A204.1 (cell line): ENCODE results near the gene CIAO1.
"Not testable (repeated sequence)": the region's sequence is repeated elsewhere in the genome, so short reads cannot be mapped to it uniquely, and the experiment has no call there.

Experiments used
- FAIRE-seq: peaks from 2 replicates; lab custom pipeline; 2012; peaks lifted over from hg19 to GRCh38; lab: Jason Lieb, UNC

CIAO1 gene

GRCh38 chr2:96276787-96277499 is 10.9 kb downstream of the CIAO1 start:
- FAIRE-seq = no peak

- FAIRE-seq = no peak
These were observed 21.3 kb downstream of the CIAO1 start for GRCh38 chr2:96287273-96287856.

- FAIRE-seq = no peak
These were observed 25.7 kb downstream of the CIAO1 start for GRCh38 chr2:96291751-96292150.

GRCh38 chr2:96294271-96294670 is 28.2 kb downstream of the CIAO1 start:
- not testable (repeated sequence) for FAIRE-seq

- FAIRE-seq = no peak
These were observed 30.9 kb downstream of the CIAO1 start for GRCh38 chr2:96296925-96297324.

GRCh38 chr2:96301865-96302264 is 35.8 kb downstream of the CIAO1 start:
- no peak for FAIRE-seq

- no peak for FAIRE-seq
These were observed 38.6 kb downstream of the CIAO1 start for GRCh38 chr2:96304606-96305005.

GRCh38 chr2:96305091-96305978 is 39.3 kb downstream of the CIAO1 start, which contains the start of gene SNRNP200:
SNRNP200 (minus strand) TSS chr2:96305546; CDS start chr2:96305437, 109 bp downstream.
- FAIRE-seq = no peak

- no peak for FAIRE-seq
These were observed 39.9 kb downstream of the CIAO1 start for GRCh38 chr2:96305979-96306308.

GRCh38 chr2:96306370-96306769 is 40.3 kb downstream of the CIAO1 start:
- FAIRE-seq = no peak

- no peak for FAIRE-seq
These were observed 42.2 kb downstream of the CIAO1 start for GRCh38 chr2:96308248-96308647.

GRCh38 chr2:96315005-96315399 is 49.0 kb downstream of the CIAO1 start:
- FAIRE-seq = no peak

- FAIRE-seq = no peak
These were observed 49.5 kb downstream of the CIAO1 start for GRCh38 chr2:96315400-96316071.

GRCh38 chr2:96316999-96317398 is 51.0 kb downstream of the CIAO1 start:
- no peak for FAIRE-seq

GRCh38 chr2:96317584-96317997 is 51.6 kb downstream of the CIAO1 start:
- no peak for FAIRE-seq

GRCh38 chr2:96318723-96319122 is 52.7 kb downstream of the CIAO1 start:
- FAIRE-seq = no peak

- no peak for FAIRE-seq
These were observed 53.4 kb downstream of the CIAO1 start for GRCh38 chr2:96319396-96319795.

- no peak for FAIRE-seq
These were observed 54.3 kb downstream of the CIAO1 start for GRCh38 chr2:96320326-96320725.

- FAIRE-seq = no peak
These were observed 55.0 kb downstream of the CIAO1 start for GRCh38 chr2:96320728-96321622.
